Hematopoietic multipotent progenitor cell treated with erythropoietin and hydrocortisone succinate and interleukin-3 and kit ligand, for 8 days (in vitro differentiated cells): ENCODE measurements around the gene CMPK1.
A peak's percentile ranks its signal among the peaks of the same experiment; 100 is the strongest.
"Not testable (repeated sequence)": the region's sequence is repeated elsewhere in the genome, so short reads cannot be mapped to it uniquely, and the experiment has no call there.

Source experiments
- DNase-seq: peaks from one replicate; pipeline ENCODE4 v3.0.0-alpha.2; 2015

The CMPK1 gene

GRCh38 chr1:47338249-47339077 is 4.9 kb downstream of the CMPK1 start:
- no peak for DNase-seq

- DNase-seq, result no peak
These were observed 6.6 kb downstream of the CMPK1 start for GRCh38 chr1:47340227-47340626.

- DNase-seq, result not testable (repeated sequence)
These were observed 13.4 kb downstream of the CMPK1 start for GRCh38 chr1:47346979-47347378.

GRCh38 chr1:47347735-47348134 is 14.1 kb downstream of the CMPK1 start:
- no peak for DNase-seq

- no peak for DNase-seq
These were observed 14.7 kb downstream of the CMPK1 start for GRCh38 chr1:47348246-47348645.

GRCh38 chr1:47351305-47351704 is 17.7 kb downstream of the CMPK1 start:
- DNase-seq, result no peak

- no peak for DNase-seq
These were observed 27.8 kb downstream of the CMPK1 start for GRCh38 chr1:47361380-47361779.

GRCh38 chr1:47362828-47363227 is 29.2 kb downstream of the CMPK1 start:
- DNase-seq, result no peak

GRCh38 chr1:47367651-47368050 is 34.1 kb downstream of the CMPK1 start:
- no peak for DNase-seq

GRCh38 chr1:47371016-47371517 is 37.5 kb downstream of the CMPK1 start:
- DNase-seq, result no peak

- no peak for DNase-seq
These were observed 40.9 kb downstream of the CMPK1 start for GRCh38 chr1:47374501-47374900.

GRCh38 chr1:47378147-47378546 is 44.6 kb downstream of the CMPK1 start:
- DNase-seq, result peak; percentile 20

- no peak for DNase-seq
These were observed 47.1 kb downstream of the CMPK1 start for GRCh38 chr1:47380699-47381098.

- peak; percentile 27 for DNase-seq
These were observed 48.9 kb downstream of the CMPK1 start for GRCh38 chr1:47382399-47382983.

- DNase-seq, result no peak
These were observed 50.5 kb downstream of the CMPK1 start for GRCh38 chr1:47384083-47384482.

- DNase-seq, result no peak
These were observed 51.4 kb downstream of the CMPK1 start for GRCh38 chr1:47385020-47385419.

GRCh38 chr1:47386268-47386667 is 52.7 kb downstream of the CMPK1 start:
- no peak for DNase-seq

GRCh38 chr1:47388030-47388890 is 54.7 kb downstream of the CMPK1 start:
- DNase-seq, result no peak

GRCh38 chr1:47388891-47389238 is 55.3 kb downstream of the CMPK1 start:
- DNase-seq, result peak; percentile 61

GRCh38 chr1:47389731-47390130 is 56.1 kb downstream of the CMPK1 start:
- no peak for DNase-seq

- no peak for DNase-seq
These were observed 57.3 kb downstream of the CMPK1 start for GRCh38 chr1:47390843-47391242.

GRCh38 chr1:47393141-47393540 is 59.6 kb downstream of the CMPK1 start:
- DNase-seq, result no peak

- DNase-seq, result no peak
These were observed 61.8 kb downstream of the CMPK1 start for GRCh38 chr1:47395433-47395832.
